Vagina (tissue), 2 donors: ENCODE measurements around the gene PSMC3. TPM values are rescaled to one million over a fixed set of nuclear protein-coding genes. Genes with fewer than 3 reads are reported as not detected.
A peak's percentile ranks its signal among the peaks of the same experiment; 100 is the strongest.

Experiments
- DNase-seq, 2 donors: peaks; one replicate each; pipeline ENCODE4 v3.0.0-alpha.2; 2017; ENCODE audit errors: extremely low spot score in 2 of 2
- H3K27ac ChIP-seq: fragments of 200-600 bp; sonication (generic); one replicate; pipeline ENCODE4 v1.5.1; 2019
- H3K27me3 ChIP-seq: fragments of 200-600 bp; sonication (generic); one replicate; pipeline ENCODE4 v1.5.1; 2019
- H3K36me3 ChIP-seq, 2 donors: fragments of 200-600 bp; sonication (generic); one replicate each; pipeline ENCODE4 v1.5.1; 2017 to 2019
- H3K4me1 ChIP-seq: fragments of 200-600 bp; sonication (generic); one replicate; pipeline ENCODE4 v1.5.1; 2019
- H3K4me3 ChIP-seq, 2 donors: fragments of 200-600 bp; sonication (generic); 1 replicate in 1 of 2; 2 replicates in 1 of 2; pipeline ENCODE4 v1.5.1; 2016 to 2019
- H3K9me3 ChIP-seq: fragments of 200-600 bp; sonication (generic); one replicate; pipeline ENCODE4 v1.5.1; 2019
- CTCF ChIP-seq, 3 experiments: fragments of 450-650 bp in 2 of 3; fragments of 200-600 bp in 1 of 3; sonication (generic) in 1 of 3; IDR thresholded peaks; one replicate each; pipeline ENCODE4 v1.5.1; 2017 to 2019; ENCODE audit warnings: antibody characterized with exemption in 3 of 3, mild to moderate bottlenecking in 2 of 3, moderate library complexity in 2 of 3
- POLR2A ChIP-seq, 2 donors: fragments of 450-650 bp; IDR thresholded peaks; one replicate each; pipeline ENCODE4 v1.6.1; 2017; ENCODE audit warnings: antibody characterized with exemption in 2 of 2, mild to moderate bottlenecking in 2 of 2, moderate library complexity in 2 of 2
- POLR2AphosphoS5 ChIP-seq, 2 donors: sonication (generic); formaldehyde crosslinking; IDR thresholded peaks; one replicate each; pipeline ENCODE4 v1.9.0; 2017; ENCODE audit warnings: antibody characterized with exemption in 2 of 2, mild to moderate bottlenecking in 2 of 2, low read depth in 1 of 2; ENCODE audit not compliant: insufficient read depth in 1 of 2
- intact Hi-C: fragments of 100-400 bp; cut with DNase I; formaldehyde crosslinking; loops from one replicate; pipeline ENCODE4 v1.15.1; 2023
- total RNA-seq: library from RNA; depleted of rRNA; stranded (reverse); fragments of >200 nt; gene quantifications from one replicate; pipeline ENCODE4 v1.2.3, GENCODE V29; 2016

Gene PSMC3
- total RNA-seq, 1 donor from 2014 or later: 89.6 TPM

DNA sequence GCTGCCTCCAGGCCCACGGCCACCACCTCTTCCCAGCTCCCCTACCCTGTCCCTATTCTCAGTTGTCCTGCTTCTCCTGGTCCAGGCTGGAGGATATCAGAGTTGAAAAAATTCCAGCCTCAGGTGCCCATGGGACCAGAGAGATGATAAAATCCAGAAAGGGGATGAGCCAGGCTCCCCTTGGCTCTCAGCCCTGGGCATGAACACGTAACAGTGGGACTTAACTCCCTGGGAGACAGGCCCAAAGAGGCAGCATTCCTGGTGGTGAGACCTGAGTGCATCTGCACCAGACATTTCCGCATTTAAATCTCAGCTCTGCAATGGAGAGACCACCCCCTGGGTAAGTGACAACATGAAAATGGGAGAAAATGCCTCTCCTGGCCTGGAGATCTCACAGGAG lies 28.2 kb downstream of the PSMC3 start:
- Histone ChIP-seq H3K9me3 (no peaks in the 10 kb centered on the region), H3K4me1 (peaks cover 34% of the 10 kb centered on the region), H3K36me3 (no peaks in the 10 kb centered on the region), H3K4me3 (no peak overlapping the region), H3K27me3 (no peaks in the 10 kb centered on the region), H3K27ac (no peak overlapping the region)
- DNase-seq: no peak
- intact Hi-C loops: loop anchor here (2.0 kb wide), 1 partner anchor 75 kb away; no protein-coding TSS in a partner anchor
- TF ChIP-seq POLR2A (IDR thresholded peaks at IDR 0.05): no peak
- TF ChIP-seq POLR2AphosphoS5 (IDR thresholded peaks at IDR 0.05; ENCODE audit: insufficient read depth in 1 of 2, low read depth in 1 of 2): no peak
- no peak for TF ChIP-seq CTCF (IDR thresholded peaks at IDR 0.05)

GRCh38 chr11:47396049-47396320 lies 30.3 kb downstream of the PSMC3 start:
- TF ChIP-seq CTCF (IDR thresholded peaks at IDR 0.05) (no peak), POLR2AphosphoS5 (IDR thresholded peaks at IDR 0.05; ENCODE audit: insufficient read depth in 1 of 2, low read depth in 1 of 2) (no peak)
- H3K27ac ChIP-seq: peak overlapping the region; percentile 83

DNA sequence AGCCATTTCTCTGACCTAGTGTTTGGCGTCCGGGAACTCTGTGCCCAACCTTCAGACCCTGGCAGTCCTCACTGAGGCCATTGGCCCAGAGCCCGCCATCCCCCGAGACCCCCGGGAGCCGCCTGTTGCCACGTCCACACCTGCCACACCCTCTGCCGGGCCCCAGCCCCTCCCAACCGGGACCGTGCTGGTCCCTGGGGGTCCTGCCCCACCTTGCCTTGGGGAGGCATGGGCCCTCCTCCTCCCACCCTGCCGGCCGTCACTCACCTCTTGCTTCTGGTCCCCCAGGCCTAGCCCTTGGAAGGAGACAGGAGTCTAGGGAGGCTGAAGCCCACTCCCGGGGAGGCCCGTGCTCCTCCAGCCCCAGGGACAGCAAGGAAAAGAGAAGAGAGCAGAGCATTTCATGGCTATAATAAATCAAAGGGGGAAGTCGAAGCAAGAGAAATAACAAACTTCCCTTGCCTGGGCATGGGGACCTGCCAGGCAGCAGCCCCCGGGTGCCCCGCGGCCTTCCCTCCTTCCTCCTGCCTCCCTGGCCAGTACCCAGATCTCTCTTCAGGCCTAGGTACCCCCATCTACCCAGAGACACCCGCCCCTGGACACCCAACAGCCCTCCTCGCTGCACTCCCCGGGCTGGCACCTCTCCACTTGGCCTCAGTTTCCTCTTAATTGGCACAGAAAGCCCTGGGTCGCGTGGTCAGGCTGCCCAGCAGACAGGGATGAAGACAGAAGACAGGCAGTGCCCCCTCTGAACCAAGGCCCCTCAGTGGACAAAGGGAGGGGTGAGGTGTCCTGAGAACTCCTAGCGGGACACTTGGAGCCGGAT lies 30.8 kb downstream of the PSMC3 start:
- no peak for DNase-seq
- no peak overlapping the region for H3K4me3 ChIP-seq
- H3K4me1 ChIP-seq: peaks cover 27% of the 10 kb centered on the region
- no peak for TF ChIP-seq POLR2A (IDR thresholded peaks at IDR 0.05)
- TF ChIP-seq CTCF (IDR thresholded peaks at IDR 0.05): no peak
- TF ChIP-seq POLR2AphosphoS5 (IDR thresholded peaks at IDR 0.05; ENCODE audit: insufficient read depth in 1 of 2, low read depth in 1 of 2): peak in 1 of 2 donors; percentile 0
- intact Hi-C loops: no loop called here
- H3K9me3 ChIP-seq: no peaks in the 10 kb centered on the region
- H3K27ac ChIP-seq: peak overlapping the region; percentile 83
- no peaks in the 10 kb centered on the region for H3K27me3 ChIP-seq
- no peaks in the 10 kb centered on the region for H3K36me3 ChIP-seq

More at GRCh38 chr11:47396049-47396320, 30.3 kb downstream of the PSMC3 start:
- no peaks in the 10 kb centered on the region for H3K9me3 ChIP-seq
- intact Hi-C loops: no loop called here
- H3K4me3 ChIP-seq: no peak overlapping the region
- no peaks in the 10 kb centered on the region for H3K27me3 ChIP-seq
- H3K4me1 ChIP-seq: peaks cover 33% of the 10 kb centered on the region
- no peaks in the 10 kb centered on the region for H3K36me3 ChIP-seq
- DNase-seq: no peak

GRCh38 chr11:47394322-47395222 lies 31.7 kb downstream of the PSMC3 start:
- H3K36me3 ChIP-seq: no peaks in the 10 kb centered on the region
- H3K4me1 ChIP-seq: peaks cover 22% of the 10 kb centered on the region
- TF ChIP-seq POLR2AphosphoS5 (IDR thresholded peaks at IDR 0.05; ENCODE audit: insufficient read depth in 1 of 2, low read depth in 1 of 2) (peak in 1 of 2 donors; percentile 33), POLR2A (IDR thresholded peaks at IDR 0.05) (no peak)
- no peaks in the 10 kb centered on the region for H3K9me3 ChIP-seq
- no peak overlapping the region for H3K4me3 ChIP-seq
- no peak for DNase-seq
- H3K27me3 ChIP-seq: no peaks in the 10 kb centered on the region
- H3K27ac ChIP-seq: peak overlapping the region; percentile 83
- intact Hi-C loops: no loop called here

- peak overlapping the region; percentile 83 for H3K27ac ChIP-seq
- TF ChIP-seq CTCF (IDR thresholded peaks at IDR 0.05): no peak
- TF ChIP-seq POLR2AphosphoS5 (IDR thresholded peaks at IDR 0.05; ENCODE audit: insufficient read depth in 1 of 2, low read depth in 1 of 2): no peak
- no peak for TF ChIP-seq POLR2A (IDR thresholded peaks at IDR 0.05)
- no peaks in the 10 kb centered on the region for H3K9me3 ChIP-seq
- H3K4me3 ChIP-seq: no peak overlapping the region
- intact Hi-C loops: no loop called here
- no peak for DNase-seq
- H3K27me3 ChIP-seq: no peaks in the 10 kb centered on the region
- H3K36me3 ChIP-seq: no peaks in the 10 kb centered on the region
- peaks cover 22% of the 10 kb centered on the region for H3K4me1 ChIP-seq
Observed at GRCh38 chr11:47394050-47394321, 32.3 kb downstream of the PSMC3 start.
